Measurements from ENCODE around the gene PRDM15.

The PRDM15 gene, protein sequence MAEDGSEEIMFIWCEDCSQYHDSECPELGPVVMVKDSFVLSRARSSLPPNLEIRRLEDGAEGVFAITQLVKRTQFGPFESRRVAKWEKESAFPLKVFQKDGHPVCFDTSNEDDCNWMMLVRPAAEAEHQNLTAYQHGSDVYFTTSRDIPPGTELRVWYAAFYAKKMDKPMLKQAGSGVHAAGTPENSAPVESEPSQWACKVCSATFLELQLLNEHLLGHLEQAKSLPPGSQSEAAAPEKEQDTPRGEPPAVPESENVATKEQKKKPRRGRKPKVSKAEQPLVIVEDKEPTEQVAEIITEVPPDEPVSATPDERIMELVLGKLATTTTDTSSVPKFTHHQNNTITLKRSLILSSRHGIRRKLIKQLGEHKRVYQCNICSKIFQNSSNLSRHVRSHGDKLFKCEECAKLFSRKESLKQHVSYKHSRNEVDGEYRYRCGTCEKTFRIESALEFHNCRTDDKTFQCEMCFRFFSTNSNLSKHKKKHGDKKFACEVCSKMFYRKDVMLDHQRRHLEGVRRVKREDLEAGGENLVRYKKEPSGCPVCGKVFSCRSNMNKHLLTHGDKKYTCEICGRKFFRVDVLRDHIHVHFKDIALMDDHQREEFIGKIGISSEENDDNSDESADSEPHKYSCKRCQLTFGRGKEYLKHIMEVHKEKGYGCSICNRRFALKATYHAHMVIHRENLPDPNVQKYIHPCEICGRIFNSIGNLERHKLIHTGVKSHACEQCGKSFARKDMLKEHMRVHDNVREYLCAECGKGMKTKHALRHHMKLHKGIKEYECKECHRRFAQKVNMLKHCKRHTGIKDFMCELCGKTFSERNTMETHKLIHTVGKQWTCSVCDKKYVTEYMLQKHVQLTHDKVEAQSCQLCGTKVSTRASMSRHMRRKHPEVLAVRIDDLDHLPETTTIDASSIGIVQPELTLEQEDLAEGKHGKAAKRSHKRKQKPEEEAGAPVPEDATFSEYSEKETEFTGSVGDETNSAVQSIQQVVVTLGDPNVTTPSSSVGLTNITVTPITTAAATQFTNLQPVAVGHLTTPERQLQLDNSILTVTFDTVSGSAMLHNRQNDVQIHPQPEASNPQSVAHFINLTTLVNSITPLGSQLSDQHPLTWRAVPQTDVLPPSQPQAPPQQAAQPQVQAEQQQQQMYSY

DNA sequence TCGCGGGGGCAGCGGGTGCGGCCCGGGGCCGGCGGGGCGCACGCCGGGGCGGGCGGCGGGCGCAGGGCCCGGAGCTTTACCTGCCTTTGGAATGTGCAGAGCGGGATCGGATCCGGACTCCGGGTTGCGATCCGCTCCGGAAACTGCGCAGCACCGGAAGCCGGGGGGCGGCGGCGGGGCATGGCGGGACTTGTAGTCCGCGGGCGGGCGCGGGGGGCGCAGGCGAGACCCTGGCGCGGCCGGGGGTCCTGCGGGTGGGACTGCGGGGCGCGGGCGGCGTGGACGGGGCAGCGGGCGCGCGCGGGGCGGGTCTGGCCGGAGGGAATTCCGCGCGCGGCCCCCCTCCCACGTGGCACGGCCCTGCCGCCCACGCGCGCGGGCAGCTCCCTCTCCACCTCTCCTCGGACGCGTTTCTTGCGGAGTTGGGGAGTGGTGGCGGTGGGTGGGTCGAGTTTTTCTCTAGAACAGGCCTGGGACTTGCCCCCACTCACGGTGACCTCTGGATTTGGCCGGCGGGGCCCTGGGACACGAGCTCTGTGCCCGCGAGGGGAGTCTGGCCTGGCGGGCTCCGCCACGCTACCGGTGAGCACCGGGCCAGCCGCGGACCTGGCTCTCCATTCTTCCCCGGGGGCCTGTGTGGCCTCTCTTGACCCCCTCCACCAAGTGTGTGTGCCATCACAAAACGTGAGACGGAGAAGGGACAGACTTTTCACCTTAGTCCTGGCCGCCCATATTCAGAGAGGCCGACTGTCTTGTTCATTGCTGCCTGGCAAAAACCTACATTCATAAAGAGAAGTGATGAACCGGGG is at the start of gene PRDM15:
Gene PRDM15, minus strand, starts transcription at position 155 of the 809 bp plus-strand sequence. CDS start 18,981 bp downstream, outside the sequence.
- peak; percentile 92 for DNase-seq

DNA sequence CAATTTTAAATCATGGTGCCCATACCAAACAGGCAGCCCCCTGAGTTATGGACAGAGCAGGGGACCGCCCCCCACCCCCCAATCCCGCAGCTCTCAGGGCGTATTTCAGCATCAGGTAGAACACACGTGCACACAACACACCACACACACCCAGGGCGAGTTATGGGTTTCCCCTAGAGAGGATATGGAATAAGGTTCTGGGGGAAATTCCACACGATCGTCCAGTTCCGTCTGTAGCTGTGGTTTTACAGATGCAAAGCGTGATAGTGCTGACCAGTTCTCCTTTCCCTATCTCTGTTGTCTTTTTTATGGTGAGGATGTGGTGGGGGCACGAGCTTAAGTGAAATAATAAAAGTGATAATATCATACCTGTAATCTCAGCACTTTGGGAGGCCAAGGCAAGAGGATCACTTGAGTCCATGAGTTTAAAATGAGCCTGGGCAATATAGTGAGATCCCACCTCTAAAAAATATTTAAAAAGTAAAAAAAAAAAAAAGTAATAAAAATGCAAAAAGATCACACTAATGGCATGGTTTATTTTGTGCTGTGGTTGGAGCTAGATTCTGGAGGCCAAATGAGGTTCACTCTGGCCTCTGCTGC is 49.6 kb upstream of the PRDM15 start:
- DNase-seq: peak; percentile 72

- peak; percentile 53 for DNase-seq
These were observed 48.7 kb upstream of the PRDM15 start for GRCh38 chr21:41927727-41928409.

GRCh38 chr21:41926807-41927171 is 47.6 kb upstream of the PRDM15 start:
- no peak for DNase-seq

DNA sequence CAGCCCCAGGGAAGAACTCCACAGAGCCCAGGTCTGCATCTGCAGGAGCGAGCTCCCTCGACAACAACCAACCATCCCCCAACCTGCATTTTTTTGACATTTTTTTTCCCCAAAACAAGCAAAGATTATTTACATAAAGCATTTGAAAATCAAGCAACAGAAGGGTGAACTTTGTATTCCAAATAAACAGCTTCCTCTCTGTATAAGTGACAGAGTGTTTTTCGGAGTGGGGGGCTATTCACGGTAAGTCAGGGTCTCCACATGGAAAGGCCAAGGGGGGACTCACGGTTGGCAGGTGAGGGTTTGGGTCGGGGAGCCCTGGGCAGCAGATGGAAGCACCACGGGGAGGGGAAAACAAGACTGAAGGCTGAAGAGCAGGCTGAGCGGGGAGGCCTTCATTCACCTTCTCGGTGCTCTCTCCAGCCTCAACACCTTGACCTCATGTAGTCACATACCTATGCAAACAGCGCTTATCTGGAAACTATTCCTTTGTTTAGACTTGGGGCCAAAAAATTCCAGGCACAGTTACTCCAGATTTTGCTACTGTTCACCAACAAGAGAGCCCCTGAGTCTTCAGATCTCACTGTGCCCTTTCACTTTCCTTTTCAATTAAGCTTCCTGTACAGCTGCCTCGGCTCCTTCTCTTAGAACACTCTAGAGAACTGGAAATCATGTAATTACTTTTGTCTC is 47.1 kb upstream of the PRDM15 start:
- DNase-seq: peak; percentile 77

GRCh38 chr21:41925767-41926116 is 46.6 kb upstream of the PRDM15 start:
- no peak for DNase-seq

DNA sequence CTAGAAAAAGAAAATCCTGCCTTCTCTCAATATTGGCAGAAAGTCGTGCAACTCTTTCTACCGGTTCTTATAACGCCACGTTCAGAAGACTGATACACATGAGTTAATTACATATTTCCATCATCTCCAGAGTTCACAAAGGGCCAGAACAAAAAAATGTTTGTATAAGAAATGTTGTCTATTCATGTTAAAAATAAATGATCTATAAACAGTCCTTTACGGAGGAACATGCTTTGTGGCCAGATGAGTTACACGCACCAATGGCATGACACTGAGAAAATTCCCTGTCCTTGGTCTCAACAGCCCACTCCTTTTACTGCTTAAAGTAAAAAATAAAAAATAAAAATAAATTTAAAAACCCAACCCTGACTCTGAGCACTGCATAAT is 45.2 kb upstream of the PRDM15 start:
- no peak for DNase-seq

DNA sequence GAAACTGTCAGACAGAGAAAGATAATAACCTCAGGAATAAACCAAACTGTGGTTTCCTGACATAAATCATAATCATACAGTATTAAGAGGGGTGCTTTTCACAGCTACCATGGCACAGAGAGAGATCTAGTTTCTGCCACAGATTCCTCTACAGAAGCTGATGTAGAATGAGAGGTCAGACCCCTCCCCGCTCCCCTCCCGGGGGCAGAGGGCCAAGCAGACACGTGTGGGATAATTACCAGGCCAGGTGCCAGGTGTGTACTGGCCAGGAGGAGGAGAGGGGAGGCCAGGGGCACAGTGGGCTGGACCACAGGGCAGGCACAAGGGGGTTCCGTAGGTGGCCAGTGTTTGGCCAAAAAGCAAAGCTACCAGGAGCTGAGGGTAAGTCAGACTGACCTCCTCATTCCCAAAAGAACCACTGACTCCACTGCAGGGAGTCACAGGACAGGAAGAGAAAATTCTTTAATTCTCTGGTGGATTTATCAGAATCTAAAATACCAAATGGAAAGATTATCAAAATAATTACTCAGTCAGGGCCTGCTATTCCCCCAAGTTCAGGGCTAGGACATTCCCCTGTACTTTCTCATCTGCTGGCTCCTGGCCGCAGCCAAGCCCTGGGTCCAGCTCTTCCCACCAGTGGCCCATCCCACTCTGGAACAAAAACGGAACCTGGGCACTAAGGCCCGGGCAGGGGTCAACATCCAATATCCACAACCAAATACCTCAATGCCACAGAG is 44.7 kb upstream of the PRDM15 start:
- DNase-seq: peak; percentile 65

DNA sequence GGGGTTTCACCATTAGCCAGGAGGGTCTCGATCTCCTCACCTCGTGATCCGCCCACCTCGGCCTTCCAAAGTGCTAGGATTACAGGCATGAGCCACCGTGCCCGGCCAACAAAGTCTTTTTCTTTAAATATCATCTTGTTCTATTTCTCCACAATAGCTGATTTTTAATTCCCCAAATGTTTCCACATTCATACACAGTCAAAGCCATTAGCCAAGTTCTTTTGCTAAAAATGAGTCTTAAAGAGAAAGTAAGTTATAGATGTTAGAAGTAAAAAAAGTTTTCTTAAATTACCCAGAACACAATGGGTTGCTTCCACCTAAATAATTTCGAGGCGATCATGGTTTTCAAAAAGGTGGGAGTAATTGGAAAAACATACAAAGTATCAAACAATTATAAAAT is 44.0 kb upstream of the PRDM15 start:
- no peak for DNase-seq

DNA sequence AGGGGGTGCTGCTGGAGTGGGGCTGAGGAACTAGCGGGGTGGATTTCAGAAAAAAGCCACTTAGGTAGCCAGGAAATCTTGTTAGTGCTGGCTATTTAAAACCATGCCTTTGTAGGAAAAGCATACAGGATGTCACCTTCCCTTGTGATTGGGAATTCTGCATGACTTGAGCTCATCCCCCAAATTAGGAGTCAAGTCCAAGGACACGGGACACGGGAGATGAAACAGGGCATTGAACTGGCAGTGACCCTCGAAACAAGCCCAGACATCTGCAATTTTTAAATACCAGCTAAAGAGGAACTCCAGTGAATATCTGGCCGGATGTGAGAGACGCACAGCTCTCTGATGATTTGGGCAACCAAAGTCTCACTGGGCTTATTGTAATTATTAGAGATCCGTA is 41.9 kb upstream of the PRDM15 start:
- DNase-seq: peak; percentile 69

GRCh38 chr21:41920476-41920875 is 41.3 kb upstream of the PRDM15 start:
- no peak for DNase-seq

DNA sequence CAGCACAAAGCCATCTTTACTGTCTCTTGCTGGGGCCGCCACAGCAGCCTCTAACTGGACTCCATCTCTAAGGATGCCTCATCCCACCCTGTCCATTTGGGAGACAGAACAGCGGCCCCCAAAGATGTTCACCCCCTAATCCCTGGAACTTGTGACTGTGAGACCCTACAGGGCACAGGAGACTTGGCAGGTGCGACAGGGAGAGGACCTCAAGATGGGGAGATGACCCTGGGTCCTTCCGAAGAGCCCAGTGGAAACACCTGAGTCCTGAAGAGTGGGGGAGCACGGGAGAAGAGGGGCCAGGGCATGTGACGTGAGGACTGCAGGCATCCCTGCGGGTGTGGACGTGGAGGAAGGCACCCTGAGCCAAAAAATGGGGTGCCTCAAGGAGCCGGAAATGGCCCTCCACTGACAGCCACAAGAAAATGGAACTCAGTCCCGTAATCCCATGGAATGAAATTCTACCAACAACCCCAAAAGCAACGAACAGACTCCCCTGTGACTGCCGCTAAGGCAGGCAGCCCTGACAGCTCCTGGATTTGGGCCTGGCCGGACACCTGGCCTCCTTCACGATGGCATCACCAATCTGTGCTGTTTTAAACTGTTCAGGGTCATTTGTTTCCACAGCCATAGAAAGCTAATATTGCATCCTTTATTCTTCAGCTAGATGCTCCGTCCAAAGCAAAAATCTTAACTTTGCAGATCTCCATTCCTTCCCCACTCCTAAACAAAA is 40.7 kb upstream of the PRDM15 start:
- no peak for DNase-seq

DNA sequence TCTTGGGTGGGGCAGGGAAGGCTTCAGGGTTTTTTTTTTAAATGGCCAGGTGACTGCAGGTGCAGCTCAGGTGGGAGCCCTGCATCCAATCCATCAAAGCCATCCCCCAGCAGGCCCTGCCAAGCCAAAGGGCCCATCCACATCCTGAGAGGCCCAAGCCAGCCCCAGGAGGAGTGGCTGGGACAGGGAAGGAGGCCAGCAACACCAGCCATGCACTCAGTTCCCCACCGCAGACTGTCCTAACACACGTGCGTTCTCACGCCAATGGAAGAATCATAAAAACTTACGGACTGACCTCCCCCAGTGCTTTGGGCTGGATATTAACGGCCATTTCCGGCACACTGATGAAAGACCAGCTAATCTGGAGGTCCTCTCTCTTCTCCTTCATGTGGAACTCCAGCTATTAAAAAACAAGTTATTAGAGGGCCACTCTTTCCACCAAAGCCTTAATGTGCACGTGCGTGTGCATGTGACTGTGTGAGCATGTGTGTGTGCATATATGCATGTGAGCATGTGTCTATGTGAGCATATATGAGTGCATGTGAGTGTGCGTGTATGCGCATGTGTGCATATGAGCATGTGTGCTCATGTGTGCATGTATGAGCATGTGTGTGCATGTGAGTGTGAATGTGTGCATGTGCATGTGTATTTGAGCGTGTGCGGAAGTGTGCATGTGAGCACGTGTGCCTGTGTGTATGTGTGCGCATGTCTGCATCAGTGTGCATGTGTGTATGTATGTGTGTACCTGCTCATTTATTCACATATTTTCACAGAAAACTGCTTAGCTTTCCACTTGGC is 39.6 kb upstream of the PRDM15 start:
- no peak for DNase-seq

DNA sequence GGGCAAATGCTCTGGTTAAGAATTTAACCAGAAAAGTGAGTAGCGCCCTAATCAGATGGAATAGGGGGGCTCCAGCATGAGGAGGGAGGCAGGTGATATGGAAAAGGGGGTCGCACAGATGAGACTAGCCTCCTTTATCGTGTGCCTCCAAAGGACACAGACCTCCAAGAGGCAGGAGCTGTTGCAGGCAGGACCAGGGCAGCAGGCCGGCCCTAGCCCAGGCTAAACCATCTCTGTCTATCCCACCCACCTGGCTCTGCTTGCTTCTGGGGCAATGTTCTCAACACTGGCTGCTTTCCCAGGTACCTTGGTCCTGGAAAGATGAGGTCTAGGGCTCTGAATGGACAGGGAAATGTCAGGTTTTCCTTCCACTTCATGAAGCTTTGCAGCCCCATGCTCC is 38.4 kb upstream of the PRDM15 start:
- no peak for DNase-seq

GRCh38 chr21:41916888-41917433 is 37.8 kb upstream of the PRDM15 start:
- DNase-seq: no peak

DNA sequence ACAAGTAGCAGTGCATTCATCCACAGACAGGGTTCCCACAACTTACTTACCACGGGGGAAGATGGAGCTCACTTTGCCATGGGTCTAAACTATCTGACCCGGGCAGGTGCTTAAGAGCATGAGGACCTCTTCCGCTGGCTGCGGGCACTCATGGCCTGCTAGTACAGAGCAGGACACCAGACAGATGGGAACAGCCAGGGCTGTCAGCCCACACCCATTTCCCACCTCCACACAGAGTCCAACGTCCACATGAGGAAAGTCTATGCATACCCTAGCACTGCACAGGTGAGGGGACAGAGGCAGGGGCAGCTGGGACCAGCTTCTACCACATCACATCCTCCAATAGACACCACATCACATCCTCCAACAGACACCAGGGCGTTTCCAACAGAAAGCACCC is 35.8 kb upstream of the PRDM15 start:
- no peak for DNase-seq

- DNase-seq: no peak
These were observed 35.2 kb upstream of the PRDM15 start for GRCh38 chr21:41914358-41914757.

- no peak for DNase-seq
These were observed 34.1 kb upstream of the PRDM15 start for GRCh38 chr21:41913230-41913629.
